Epithelial cell of esophagus (primary cell): ENCODE data around the gene GCH1.
A peak's percentile ranks its signal among the peaks of the same experiment; 100 is the strongest.
"Not testable (repeated sequence)": the region's sequence is repeated elsewhere in the genome, so short reads cannot be mapped to it uniquely, and the experiment has no call there.

Experiments used
- DNase-seq: peaks from one replicate; pipeline ENCODE4 v3.0.0; 2010; ENCODE audit warnings: low read depth
- H3K4me3 ChIP-seq: 2 replicates; pipeline ENCODE4 v1.5.1; 2011; ENCODE audit warnings: mild to moderate bottlenecking, low read length, control low read depth
- TF ChIP-seq, protein P1 (sequence below): IDR thresholded peaks from 2 replicates; pipeline ENCODE4 v1.5.1; 2011; ENCODE audit warnings: low read depth, mild to moderate bottlenecking, low read length, control low read depth, inconsistent platforms; ENCODE audit not compliant: insufficient read depth; ENCODE audit errors: missing control alignments

Gene GCH1

DNA sequence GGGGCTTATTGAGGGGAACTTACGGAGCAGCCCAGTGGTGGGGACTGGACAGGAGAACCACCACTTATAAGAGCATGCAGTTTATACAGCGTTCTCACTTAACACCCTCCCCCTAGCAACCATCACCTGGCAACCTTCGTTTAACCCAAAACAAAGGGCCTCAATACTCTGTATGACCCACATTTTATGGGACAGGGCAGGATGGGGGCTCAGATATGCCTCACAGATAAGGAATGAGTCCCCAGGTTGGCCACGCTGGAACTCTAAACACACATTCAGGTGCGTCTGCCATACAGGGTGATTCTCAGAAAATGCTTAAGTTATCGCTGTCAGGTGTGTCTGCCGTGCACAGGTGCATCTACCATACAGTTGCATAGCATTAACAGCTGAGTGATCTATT lies 99.2 kb downstream of the GCH1 start:
- TF ChIP-seq, protein P1, sequence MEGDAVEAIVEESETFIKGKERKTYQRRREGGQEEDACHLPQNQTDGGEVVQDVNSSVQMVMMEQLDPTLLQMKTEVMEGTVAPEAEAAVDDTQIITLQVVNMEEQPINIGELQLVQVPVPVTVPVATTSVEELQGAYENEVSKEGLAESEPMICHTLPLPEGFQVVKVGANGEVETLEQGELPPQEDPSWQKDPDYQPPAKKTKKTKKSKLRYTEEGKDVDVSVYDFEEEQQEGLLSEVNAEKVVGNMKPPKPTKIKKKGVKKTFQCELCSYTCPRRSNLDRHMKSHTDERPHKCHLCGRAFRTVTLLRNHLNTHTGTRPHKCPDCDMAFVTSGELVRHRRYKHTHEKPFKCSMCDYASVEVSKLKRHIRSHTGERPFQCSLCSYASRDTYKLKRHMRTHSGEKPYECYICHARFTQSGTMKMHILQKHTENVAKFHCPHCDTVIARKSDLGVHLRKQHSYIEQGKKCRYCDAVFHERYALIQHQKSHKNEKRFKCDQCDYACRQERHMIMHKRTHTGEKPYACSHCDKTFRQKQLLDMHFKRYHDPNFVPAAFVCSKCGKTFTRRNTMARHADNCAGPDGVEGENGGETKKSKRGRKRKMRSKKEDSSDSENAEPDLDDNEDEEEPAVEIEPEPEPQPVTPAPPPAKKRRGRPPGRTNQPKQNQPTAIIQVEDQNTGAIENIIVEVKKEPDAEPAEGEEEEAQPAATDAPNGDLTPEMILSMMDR: no peak
- DNase-seq: no peak
- H3K4me3 ChIP-seq: no peak overlapping the region

- DNase-seq, H3K4me3 ChIP-seq: not testable (repeated sequence)
Measured at GRCh38 chr14:54801482-54801881, 101.1 kb downstream of the GCH1 start.

DNA sequence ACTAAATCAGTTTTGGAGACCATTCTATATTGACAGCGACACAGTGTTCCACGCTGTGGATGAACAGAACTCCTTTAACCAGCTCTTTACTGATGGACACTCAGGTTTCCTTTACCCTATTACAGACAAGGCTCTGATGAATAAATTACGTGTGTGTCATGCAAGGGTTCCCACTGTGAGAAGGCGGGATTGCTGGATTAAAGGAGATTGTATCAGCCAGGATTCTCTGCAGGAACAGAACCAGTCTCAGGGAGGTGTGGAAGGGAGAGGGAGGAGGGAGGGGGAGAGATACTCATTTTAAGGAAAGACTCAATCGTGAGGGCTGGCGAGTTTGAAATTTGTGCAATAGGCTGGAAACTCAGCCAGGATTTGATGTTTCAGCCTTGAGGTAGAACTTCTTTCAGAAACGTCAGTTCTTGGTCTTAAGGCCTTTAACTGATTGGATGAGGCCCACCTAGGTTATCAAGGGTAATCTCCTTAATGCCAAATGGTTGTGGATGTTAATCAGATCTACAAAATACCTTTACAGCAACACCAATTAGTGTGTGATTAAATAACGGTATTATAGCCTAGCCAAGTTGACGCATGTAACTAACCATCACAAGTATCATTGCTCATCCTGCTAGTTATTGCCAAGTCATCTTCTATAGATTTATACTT lies 104.0 kb downstream of the GCH1 start:
- TF ChIP-seq, protein P1: no peak
- DNase-seq: no peak
- H3K4me3 ChIP-seq: no peak overlapping the region

DNA sequence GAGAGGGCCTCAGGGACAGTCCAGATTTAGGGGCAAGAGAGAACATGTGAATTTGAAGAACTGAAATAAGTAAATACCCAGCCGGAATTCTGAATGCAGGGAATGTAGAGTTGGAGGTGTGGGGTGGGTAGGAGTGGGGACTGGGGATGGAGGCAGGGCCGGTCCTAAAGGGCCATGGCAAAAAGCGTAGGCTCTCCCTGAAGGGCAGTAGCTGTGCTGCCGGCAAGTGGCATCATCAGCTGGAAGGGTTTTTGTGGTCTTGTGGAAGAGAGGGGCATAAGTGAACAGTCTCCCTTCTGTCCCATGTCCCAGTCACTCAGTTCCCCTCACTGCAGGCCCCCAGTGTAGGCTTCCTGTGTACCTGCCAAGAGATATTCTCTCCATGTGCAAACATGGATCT lies 104.6 kb downstream of the GCH1 start:
- DNase-seq: no peak
- TF ChIP-seq, protein P1: no peak
- H3K4me3 ChIP-seq: no peak overlapping the region

GRCh38 chr14:54797556-54797955 lies 105.1 kb downstream of the GCH1 start:
- DNase-seq: no peak
- no peak overlapping the region for H3K4me3 ChIP-seq
- TF ChIP-seq, protein P1: no peak

- TF ChIP-seq, protein P1: no peak
- no peak overlapping the region for H3K4me3 ChIP-seq
- DNase-seq: peak; percentile 72
Measured at GRCh38 chr14:54796961-54797360, 105.7 kb downstream of the GCH1 start.

DNA sequence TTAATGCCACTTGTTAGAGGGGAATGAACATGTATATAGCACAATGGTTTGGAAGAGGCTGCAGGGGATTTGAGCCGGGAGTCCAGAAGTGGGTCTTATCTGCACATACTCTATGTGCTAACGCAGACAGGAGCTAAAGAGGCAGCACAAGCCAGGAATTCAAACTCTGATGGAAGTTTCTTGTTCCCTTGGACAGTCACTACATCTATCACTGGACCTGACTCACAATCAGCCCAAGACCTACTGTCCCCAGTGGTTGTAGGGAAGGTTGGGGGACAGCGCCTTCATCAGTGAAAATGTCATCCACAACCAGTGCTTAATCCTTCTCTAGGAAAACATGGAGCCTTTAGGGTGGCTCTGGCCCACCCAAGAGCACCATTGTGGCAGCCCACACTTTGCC lies 107.8 kb downstream of the GCH1 start:
- TF ChIP-seq, protein P1: no peak
- DNase-seq: no peak
- no peak overlapping the region for H3K4me3 ChIP-seq
